Stimulated activated naive CD8-positive, alpha-beta T cell treated with anti-CD3 and anti-CD28 coated beads, Interleukin-15, amount 100 ng/mL, for 72 hours (primary cell): ENCODE data around the gene OSTM1.
"Not testable (repeated sequence)": the region's sequence is repeated elsewhere in the genome, so short reads cannot be mapped to it uniquely, and the experiment has no call there.

Experiments used
- ATAC-seq: fragments of 150-1000 bp; cut with Tn5 transposase; 2 replicates; pipeline ENCODE4 v1.10.0; 2021; ENCODE audit warnings: mild to moderate bottlenecking, moderate library complexity
- DNase-seq, 2 donors: peaks; one replicate each; pipeline ENCODE4 v3.0.0; 2021 to 2022
- H3K27ac Mint-ChIP-seq, 2 donors: one replicate each; pipeline ENCODE4 v1.8.0; 2022; ENCODE audit warnings: mild to moderate bottlenecking in 2 of 2, mixed read lengths in 2 of 2, moderate library complexity in 2 of 2
- H3K27me3 Mint-ChIP-seq: one replicate; pipeline ENCODE4 v1.8.0; 2022; ENCODE audit warnings: mixed read lengths
- H3K4me1 Mint-ChIP-seq: one replicate; pipeline ENCODE4 v1.8.0; 2022; ENCODE audit warnings: mild to moderate bottlenecking, mixed read lengths
- H3K4me3 Mint-ChIP-seq, 2 donors: one replicate each; pipeline ENCODE4 v1.8.0; 2022; ENCODE audit warnings: mild to moderate bottlenecking in 2 of 2, mixed read lengths in 2 of 2, moderate library complexity in 1 of 2
- H3K9me3 Mint-ChIP-seq, 2 donors: one replicate each; pipeline ENCODE4 v1.8.0; 2022; ENCODE audit warnings: mixed read lengths in 2 of 2

OSTM1 gene

GRCh38 chr6:108009894-108010293 lies 64.6 kb downstream of the OSTM1 start:
- Mint-ChIP-seq H3K4me1 (no peaks in the 10 kb centered on the region), H3K27ac (no peak overlapping the region), H3K4me3 (no peak overlapping the region), H3K9me3 (peaks cover 11% of the 10 kb centered on the region in 2 donors), H3K27me3 (peaks cover 5% of the 10 kb centered on the region)
- ATAC-seq (peak; percentile 50), DNase-seq (no peak)

GRCh38 chr6:108009258-108009657 lies 65.3 kb downstream of the OSTM1 start:
- not testable (repeated sequence) for ATAC-seq, H3K27me3 Mint-ChIP-seq, H3K4me1 Mint-ChIP-seq, H3K4me3 Mint-ChIP-seq, DNase-seq, H3K27ac Mint-ChIP-seq
- H3K9me3 Mint-ChIP-seq = peaks cover 11% of the 10 kb centered on the region in 2 donors

GRCh38 chr6:108008363-108008762 lies 66.2 kb downstream of the OSTM1 start:
- DNase-seq (no peak), ATAC-seq (no peak)
- Mint-ChIP-seq H3K27ac (no peak overlapping the region), H3K27me3 (no peaks in the 10 kb centered on the region), H3K4me1 (no peaks in the 10 kb centered on the region), H3K4me3 (no peak overlapping the region), H3K9me3 (peaks cover 11% of the 10 kb centered on the region in 2 donors)

- no peaks in the 10 kb centered on the region for H3K4me1 Mint-ChIP-seq
- DNase-seq = no peak
- ATAC-seq = no peak
- H3K27ac Mint-ChIP-seq = no peak overlapping the region
- peaks cover 11% of the 10 kb centered on the region in 2 donors for H3K9me3 Mint-ChIP-seq
- no peaks in the 10 kb centered on the region for H3K27me3 Mint-ChIP-seq
- no peak overlapping the region for H3K4me3 Mint-ChIP-seq
Observed at GRCh38 chr6:108005961-108006360, 68.6 kb downstream of the OSTM1 start.

GRCh38 chr6:108004861-108005260 lies 69.7 kb downstream of the OSTM1 start:
- Mint-ChIP-seq H3K27me3 (no peaks in the 10 kb centered on the region), H3K27ac (no peak overlapping the region), H3K4me3 (no peak overlapping the region), H3K4me1 (no peaks in the 10 kb centered on the region), H3K9me3 (peaks cover 10 to 11% of the 10 kb centered on the region in 2 donors)
- DNase-seq (no peak), ATAC-seq (no peak)

GRCh38 chr6:108002365-108003221 lies 71.9 kb downstream of the OSTM1 start:
- DNase-seq (no peak), ATAC-seq (no peak)
- Mint-ChIP-seq H3K27me3 (no peaks in the 10 kb centered on the region), H3K4me1 (no peaks in the 10 kb centered on the region), H3K4me3 (no peak overlapping the region), H3K27ac (no peak overlapping the region), H3K9me3 (no peaks in the 10 kb centered on the region)

GRCh38 chr6:108001696-108002231 lies 72.8 kb downstream of the OSTM1 start:
- no peaks in the 10 kb centered on the region for H3K9me3 Mint-ChIP-seq
- DNase-seq (no peak), ATAC-seq (no peak)
- no peaks in the 10 kb centered on the region for H3K4me1 Mint-ChIP-seq
- no peak overlapping the region for H3K4me3 Mint-ChIP-seq
- H3K27me3 Mint-ChIP-seq = no peaks in the 10 kb centered on the region
- H3K27ac Mint-ChIP-seq = no peak overlapping the region

- H3K9me3 Mint-ChIP-seq, H3K4me1 Mint-ChIP-seq, ATAC-seq, H3K27me3 Mint-ChIP-seq, H3K4me3 Mint-ChIP-seq, DNase-seq, H3K27ac Mint-ChIP-seq: not testable (repeated sequence)
Observed at GRCh38 chr6:108000259-108000658, 74.3 kb downstream of the OSTM1 start.

GRCh38 chr6:107999341-107999740 lies 75.2 kb downstream of the OSTM1 start:
- DNase-seq = no peak
- ATAC-seq = no peak
- H3K4me3 Mint-ChIP-seq = no peak overlapping the region
- no peaks in the 10 kb centered on the region for H3K9me3 Mint-ChIP-seq
- no peak overlapping the region for H3K27ac Mint-ChIP-seq
- H3K27me3 Mint-ChIP-seq = no peaks in the 10 kb centered on the region
- no peaks in the 10 kb centered on the region for H3K4me1 Mint-ChIP-seq

GRCh38 chr6:107991772-107992550 lies 82.6 kb downstream of the OSTM1 start:
- Mint-ChIP-seq H3K4me3 (no peak overlapping the region), H3K27ac (peak overlapping the region in 1 of 2 donors; percentile 77), H3K9me3 (no peaks in the 10 kb centered on the region), H3K27me3 (no peaks in the 10 kb centered on the region), H3K4me1 (no peaks in the 10 kb centered on the region)
- ATAC-seq (no peak), DNase-seq (no peak)
